ENCODE results near the gene PDCD11. TPM values are rescaled to one million over a fixed set of nuclear protein-coding genes. Genes with fewer than 3 reads are reported as not detected.
A peak's percentile ranks its signal among the peaks of the same experiment; 100 is the strongest.

The PDCD11 gene
- total RNA-seq, 1 experiment from 2014 or later, result 78.8 TPM

GRCh38 chr10:103493362-103493915 lies 97.0 kb downstream of the PDCD11 start, which contains the start of gene NEURL1:
Gene NEURL1 (plus strand): TSS chr10:103493705. CDS start chr10:103494388, 683 bp downstream.
- Mint-ChIP-seq H3K36me3 (no peaks in the 10 kb centered on the region), H3K4me3 (peak within 1 kb of the TSS; percentile 79), H3K27me3 (ENCODE audit: low read depth) (peaks cover 60% of the 10 kb centered on the region), H3K27ac (no peak within 1 kb of the TSS), H3K4me1 (peaks cover 9% of the 10 kb centered on the region), H3K9me3 (no peaks in the 10 kb centered on the region)
- peak; percentile 61 for DNase-seq (ENCODE audit: low spot score)
- ChIA-PET POLR2A (no interaction called here), CTCF (interaction anchor here (0.5 to 4.5 kb wide), 14 partner anchors 8 to 798 kb away, joined by 3 to 30 read pairs (median 4); no protein-coding TSS in a partner anchor)
- peak; percentile 61 for ATAC-seq
- TF ChIP-seq ZNF263 (CRISPR knock-in tag; IDR thresholded peaks at IDR 0.05; ENCODE audit: low read depth) (no peak), TEAD1 (CRISPR knock-in tag; IDR thresholded peaks at IDR 0.05) (no peak), ZNF232 (CRISPR knock-in tag; IDR thresholded peaks at IDR 0.05) (no peak), ZBTB21 (CRISPR knock-in tag; IDR thresholded peaks at IDR 0.05; ENCODE audit: borderline replicate concordance) (no peak), GTF2I (CRISPR knock-in tag; conservative IDR thresholded peaks at IDR 0.05) (no peak), ATF6 (CRISPR knock-in tag; IDR thresholded peaks at IDR 0.05) (no peak), ETV6 (CRISPR knock-in tag; IDR thresholded peaks at IDR 0.05) (0 out of 2 replicates have a peak, but pooled peaks have one; percentile 25)

GRCh38 chr10:103493916-103494877 lies 97.8 kb downstream of the PDCD11 start:
- ChIA-PET POLR2A (interaction anchor here (0.7 to 1.2 kb wide), 2 partner anchors 18 to 1850 kb away, joined by 3 read pairs; no protein-coding TSS in a partner anchor), CTCF (interaction anchor here (0.9 to 4.5 kb wide), 11 partner anchors 9 to 798 kb away, joined by 3 to 30 read pairs (median 4); no protein-coding TSS in a partner anchor)
- Mint-ChIP-seq H3K9me3 (no peaks in the 10 kb centered on the region), H3K36me3 (no peaks in the 10 kb centered on the region), H3K4me1 (peaks cover 9% of the 10 kb centered on the region), H3K27me3 (ENCODE audit: low read depth) (peaks cover 65% of the 10 kb centered on the region), H3K4me3 (peak overlapping the region; percentile 78), H3K27ac (no peak overlapping the region)
- no peak for TF ChIP-seq ATF1 (CRISPR knock-in tag; IDR thresholded peaks at IDR 0.05)
- 0 out of 2 replicates have a peak, but pooled peaks have one; percentile 20 for TF ChIP-seq ESRRA (CRISPR knock-in tag; IDR thresholded peaks at IDR 0.05; ENCODE audit: borderline replicate concordance)
- no peak for TF ChIP-seq ATF3 (CRISPR knock-in tag; conservative IDR thresholded peaks at IDR 0.05)
- peak; percentile 56 for TF ChIP-seq PRDM15 (CRISPR knock-in tag; IDR thresholded peaks at IDR 0.05)
- TF ChIP-seq ZNF423 (CRISPR knock-in tag; IDR thresholded peaks at IDR 0.05), result peak; percentile 41; the same call in 1 of the 2 replicates
- 0 out of 2 replicates have a peak, but pooled peaks have one; percentile 31 for TF ChIP-seq FOXK1 (CRISPR knock-in tag; IDR thresholded peaks at IDR 0.05)
- DNase-seq (ENCODE audit: low spot score), result peak; percentile 50
- ATAC-seq, result peak; percentile 55

- peaks cover 72% of the 10 kb centered on the region for H3K27me3 Mint-ChIP-seq (ENCODE audit: low read depth)
- H3K9me3 Mint-ChIP-seq, result no peaks in the 10 kb centered on the region
- ChIA-PET CTCF (interaction anchor here (3.3 to 4.5 kb wide), 3 partner anchors 11 to 98 kb away, joined by 22 to 30 read pairs (median 22); no protein-coding TSS in a partner anchor), POLR2A (interaction anchor here (0.6 to 1.2 kb wide), 3 partner anchors 19 to 124 kb away, joined by 3 to 5 read pairs (median 3); no protein-coding TSS in a partner anchor)
- no peak for DNase-seq (ENCODE audit: low spot score)
- H3K36me3 Mint-ChIP-seq, result no peaks in the 10 kb centered on the region
- no peak overlapping the region for H3K27ac Mint-ChIP-seq
- peak overlapping the region; percentile 78; the same call in 1 of the 2 replicates for H3K4me3 Mint-ChIP-seq
- peaks cover 13% of the 10 kb centered on the region for H3K4me1 Mint-ChIP-seq
- no peak for ATAC-seq
- no peak for TF ChIP-seq MLX (CRISPR knock-in tag; IDR thresholded peaks at IDR 0.05)
- no peak for TF ChIP-seq EMX1 (CRISPR knock-in tag; IDR thresholded peaks at IDR 0.05)
- TF ChIP-seq TEAD1 (CRISPR knock-in tag; IDR thresholded peaks at IDR 0.05), result no peak
- TF ChIP-seq ZNF121 (CRISPR knock-in tag; IDR thresholded peaks at IDR 0.05), result no peak
- TF ChIP-seq E2F4 (CRISPR knock-in tag; IDR thresholded peaks at IDR 0.05; ENCODE audit: borderline replicate concordance, low read depth), result no peak
- no peak for TF ChIP-seq TEAD4 (CRISPR knock-in tag; IDR thresholded peaks at IDR 0.05)
- TF ChIP-seq SP1 (CRISPR knock-in tag; conservative IDR thresholded peaks at IDR 0.05), result no peak
- TF ChIP-seq ATF2 (CRISPR knock-in tag; IDR thresholded peaks at IDR 0.05; ENCODE audit: borderline replicate concordance, low read depth), result no peak
Observed at GRCh38 chr10:103495321-103495720, 98.9 kb downstream of the PDCD11 start.
